SIG-M5 treated with dmso at 0.1 percent for 504 hours (cell line): ENCODE results near the gene TMEM208.
A peak's percentile ranks its signal among the peaks of the same experiment; 100 is the strongest.

ENCODE experiments used
- DNase-seq: peaks from one replicate; lab custom pipeline; 2025; ENCODE audit not compliant: unreplicated experiment; lab: John Stamatoyannopoulos, UW

TMEM208 gene

GRCh38 chr16:67248401-67249177 is 21.7 kb downstream of the TMEM208 start, which contains the start of gene SLC9A5:
TSS of gene SLC9A5 (plus strand) at chr16:67248979. CDS start at chr16:67249015, 36 bp downstream.
- no peak for DNase-seq

DNA sequence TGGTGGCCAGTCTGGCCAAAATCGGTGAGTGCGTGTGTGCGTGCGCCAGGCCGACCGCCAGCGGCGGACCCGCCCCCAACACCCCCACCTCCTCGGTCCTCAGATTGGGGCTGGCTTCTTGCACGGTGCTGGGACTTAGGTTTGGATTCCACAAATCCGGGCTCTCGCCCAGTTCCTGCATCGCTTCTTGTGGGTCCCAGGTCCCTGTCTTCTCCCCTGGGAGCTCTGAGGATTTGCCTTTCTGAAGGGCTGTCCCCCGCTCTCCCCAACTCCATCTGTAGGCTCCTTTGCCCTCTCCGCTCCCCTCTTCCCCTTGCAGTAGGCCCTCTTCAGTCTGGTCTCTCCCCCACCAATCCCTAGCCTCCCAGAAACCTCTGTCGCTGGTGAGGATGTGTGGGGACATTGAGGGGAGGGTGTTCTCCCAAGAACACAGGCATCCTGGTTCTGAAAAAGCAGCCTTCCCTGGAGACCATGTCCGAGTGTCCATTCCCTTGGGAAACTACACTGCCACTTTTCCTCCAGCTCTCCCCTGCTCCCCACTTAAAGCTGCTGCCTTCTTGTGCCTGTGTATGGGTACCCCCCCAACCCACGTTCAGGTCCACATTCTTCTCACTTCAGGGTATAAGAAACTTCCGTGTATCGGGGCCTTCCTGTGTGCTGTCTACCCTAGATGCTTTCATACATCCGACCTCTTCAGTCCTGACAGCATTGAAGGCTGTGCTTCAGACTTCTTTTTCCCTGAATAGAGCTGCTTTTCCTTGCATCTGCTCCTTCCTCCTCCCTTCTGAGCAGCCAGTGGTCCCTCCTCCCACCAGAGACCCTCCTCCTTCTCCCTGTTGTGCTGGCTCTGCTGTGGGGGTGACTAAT is 22.5 kb downstream of the TMEM208 start:
- no peak for DNase-seq

DNA sequence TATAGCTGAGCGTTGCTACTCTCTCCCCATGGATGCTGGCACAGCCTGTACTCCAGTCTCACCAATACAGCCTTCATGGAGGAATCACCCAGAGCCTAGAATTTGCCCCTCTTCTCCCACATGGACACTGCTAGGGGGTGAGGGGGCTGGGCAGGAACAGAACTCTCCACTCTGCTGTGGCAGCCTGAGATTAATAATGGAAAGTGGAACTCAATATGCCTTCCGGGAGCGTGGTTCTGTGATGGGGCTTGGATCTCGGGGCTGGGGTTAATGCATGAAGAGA is 23.1 kb downstream of the TMEM208 start:
- DNase-seq: no peak

DNA sequence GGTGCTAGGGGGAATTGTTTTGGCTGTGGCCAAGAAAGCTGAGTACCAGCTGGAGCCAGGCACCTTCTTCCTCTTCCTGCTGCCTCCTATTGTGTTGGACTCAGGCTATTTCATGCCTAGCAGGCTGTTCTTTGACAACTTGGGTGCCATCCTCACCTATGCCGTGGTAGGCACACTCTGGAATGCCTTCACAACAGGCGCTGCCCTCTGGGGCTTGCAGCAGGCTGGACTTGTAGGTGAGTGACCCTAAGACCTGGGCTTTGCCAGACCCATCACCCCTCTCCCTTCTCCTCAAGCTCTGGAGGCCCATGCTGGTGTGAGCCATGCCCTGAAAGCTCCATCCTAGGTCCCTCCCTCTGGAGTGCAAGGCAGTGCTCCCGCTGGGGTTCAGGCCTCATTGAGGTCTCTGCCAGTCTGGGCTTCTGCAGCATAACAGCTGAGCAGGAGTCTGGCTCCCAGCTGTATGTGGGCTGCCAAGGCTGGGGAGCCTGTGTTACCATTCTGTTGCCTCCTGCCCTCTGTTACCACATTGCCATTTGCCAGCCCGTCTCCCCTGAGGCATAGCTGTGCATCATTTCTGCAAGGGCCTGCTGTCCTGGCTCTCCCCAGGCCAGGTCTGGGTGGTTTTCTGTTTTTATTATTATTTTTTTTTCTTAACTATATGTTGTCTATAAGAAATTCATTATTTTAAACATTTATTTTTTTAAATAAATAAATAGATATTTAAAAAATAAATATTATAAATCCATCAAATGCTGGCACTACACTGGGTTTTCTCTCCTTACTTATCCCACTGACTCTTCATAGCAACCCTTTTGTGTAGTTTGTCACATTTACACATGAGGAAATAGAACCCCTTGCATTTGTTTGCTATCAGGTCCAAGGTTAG is 25.9 kb downstream of the TMEM208 start:
- no peak for DNase-seq

DNA sequence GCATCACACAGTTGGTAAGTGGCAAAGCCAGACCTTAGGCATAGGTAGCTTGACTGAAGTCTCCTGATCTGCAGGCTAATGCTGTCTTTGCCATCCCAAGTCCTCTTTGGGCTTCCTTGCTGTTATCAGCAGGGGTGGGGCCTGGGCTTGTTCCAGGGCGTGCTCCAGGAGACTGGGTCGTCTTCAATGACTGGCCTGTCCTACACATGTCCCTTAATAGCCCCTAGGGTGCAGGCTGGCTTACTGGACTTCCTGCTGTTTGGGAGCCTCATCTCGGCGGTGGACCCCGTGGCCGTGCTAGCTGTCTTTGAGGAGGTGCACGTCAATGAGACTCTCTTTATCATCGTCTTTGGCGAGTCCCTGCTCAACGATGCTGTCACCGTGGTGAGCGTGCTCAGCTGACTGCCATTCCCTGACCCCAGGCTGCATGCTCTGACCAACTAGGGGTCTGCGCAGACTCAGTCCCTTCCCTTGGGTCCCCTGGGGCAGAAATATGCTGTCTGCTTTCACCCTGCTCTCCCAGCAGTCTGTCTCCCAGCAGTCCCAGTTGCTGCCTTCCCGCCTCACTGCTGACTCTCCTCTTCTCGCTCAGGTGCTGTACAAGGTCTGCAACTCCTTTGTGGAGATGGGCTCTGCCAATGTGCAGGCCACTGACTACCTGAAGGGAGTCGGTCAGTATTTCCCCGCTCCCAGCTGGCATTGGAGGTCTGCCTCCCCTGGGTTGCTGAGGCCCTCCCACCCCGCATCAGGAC is 28.0 kb downstream of the TMEM208 start:
- no peak for DNase-seq

- DNase-seq: no peak
These were observed 28.8 kb downstream of the TMEM208 start for GRCh38 chr16:67255553-67256221.

DNA sequence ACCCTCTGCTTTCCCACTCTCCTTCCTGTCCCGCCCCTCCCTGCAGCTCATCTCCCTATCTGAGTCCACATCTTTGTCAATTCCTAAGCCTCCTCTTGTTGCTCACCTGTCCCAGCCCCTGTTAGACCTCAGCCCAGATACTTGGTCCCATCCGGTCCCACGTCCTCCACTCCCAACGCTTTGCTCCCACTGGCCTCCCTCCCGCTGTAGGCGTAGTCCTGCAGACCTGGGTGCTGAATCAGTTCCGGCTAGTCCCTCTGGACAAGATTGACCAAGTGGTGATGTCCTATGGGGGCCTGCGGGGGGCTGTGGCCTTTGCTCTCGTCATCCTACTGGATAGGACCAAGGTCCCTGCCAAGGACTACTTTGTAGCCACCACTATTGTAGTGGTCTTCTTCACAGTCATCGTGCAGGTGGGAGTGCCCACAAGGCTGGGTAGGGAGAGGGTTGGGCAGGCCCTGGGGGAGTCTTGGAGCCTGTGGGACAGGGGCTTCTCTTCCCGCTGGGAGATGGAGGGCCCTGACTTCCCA is 29.8 kb downstream of the TMEM208 start:
- DNase-seq: no peak

GRCh38 chr16:67257486-67258160 is 30.7 kb downstream of the TMEM208 start:
- no peak for DNase-seq

GRCh38 chr16:67258161-67258835 is 31.4 kb downstream of the TMEM208 start:
- no peak for DNase-seq

DNA sequence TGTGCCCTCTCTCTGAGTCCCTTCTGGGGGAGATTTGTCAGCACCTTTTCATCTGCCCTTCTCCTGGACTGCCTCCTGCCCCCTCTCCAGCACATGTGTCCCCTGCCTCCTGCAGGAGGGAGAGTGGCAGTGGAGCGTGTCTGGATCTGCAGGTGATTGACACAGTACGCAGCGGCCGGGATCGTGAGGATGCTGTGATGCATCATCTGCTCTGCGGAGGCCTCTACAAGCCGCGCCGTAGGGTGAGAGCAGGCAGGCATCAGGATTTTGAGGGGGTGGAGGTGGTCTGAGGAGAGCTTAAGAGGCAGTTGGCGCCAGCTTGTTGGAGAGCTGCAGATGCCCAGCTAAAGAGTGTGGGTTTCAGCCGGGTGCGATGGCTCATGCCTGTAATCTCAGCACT is 32.8 kb downstream of the TMEM208 start:
- no peak for DNase-seq

DNA sequence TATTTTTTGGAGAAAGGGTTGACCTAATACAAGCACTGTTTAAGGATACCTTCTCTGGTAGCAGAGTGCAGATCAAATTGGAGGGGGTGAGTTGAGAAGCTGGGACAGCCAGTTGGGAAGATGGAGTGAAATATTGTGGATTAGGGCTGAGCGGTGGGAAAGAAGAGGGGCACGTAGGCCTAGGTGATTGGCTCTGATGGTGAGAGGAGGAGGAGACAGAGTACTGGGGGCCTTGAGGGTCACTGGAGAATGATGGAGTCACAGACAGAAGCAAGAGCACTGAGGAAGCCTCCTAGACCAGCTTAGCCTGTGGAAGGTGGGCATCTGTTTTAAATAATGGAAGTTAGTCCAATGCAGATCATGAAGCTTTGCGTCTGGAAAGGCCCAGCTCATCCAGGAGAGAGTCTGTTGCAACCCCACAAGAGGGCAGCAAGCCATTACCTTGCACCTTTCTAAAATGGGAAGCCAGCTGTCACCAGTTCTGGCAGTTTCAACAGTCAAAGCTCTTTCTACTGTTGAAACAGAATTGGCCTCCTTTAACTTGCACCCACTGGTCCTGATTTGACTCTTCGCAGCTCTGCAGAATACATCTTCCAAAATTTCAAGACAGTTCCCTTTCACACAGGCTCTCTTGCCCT is 33.6 kb downstream of the TMEM208 start:
- peak; percentile 51 for DNase-seq

DNA sequence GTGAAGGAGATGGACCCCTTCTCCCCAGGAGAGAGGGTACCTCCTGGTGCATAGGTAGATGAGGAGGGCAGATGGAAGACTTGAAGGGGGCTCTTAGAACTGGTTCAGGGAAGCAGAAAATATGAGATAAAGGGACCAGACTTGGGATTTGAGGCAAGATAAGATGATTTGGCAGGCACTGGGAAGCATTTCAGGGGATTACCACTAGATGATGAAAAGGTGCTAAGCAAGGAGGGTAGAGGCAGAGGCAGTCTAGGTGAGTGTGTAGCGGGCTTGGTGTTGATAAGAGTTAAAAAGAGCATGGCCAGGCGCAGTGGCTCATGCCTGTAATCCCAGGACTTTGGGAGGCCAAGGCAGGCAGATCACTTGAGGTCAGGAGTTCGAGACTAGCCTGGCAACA is 36.3 kb downstream of the TMEM208 start:
- DNase-seq: no peak

GRCh38 chr16:67264277-67264676 is 37.3 kb downstream of the TMEM208 start:
- DNase-seq: no peak

- DNase-seq: no peak
These were observed 37.9 kb downstream of the TMEM208 start for GRCh38 chr16:67264866-67265265.

GRCh38 chr16:67265834-67266233 is 38.9 kb downstream of the TMEM208 start:
- DNase-seq: no peak

GRCh38 chr16:67268136-67268579 is 41.2 kb downstream of the TMEM208 start:
- DNase-seq: no peak

DNA sequence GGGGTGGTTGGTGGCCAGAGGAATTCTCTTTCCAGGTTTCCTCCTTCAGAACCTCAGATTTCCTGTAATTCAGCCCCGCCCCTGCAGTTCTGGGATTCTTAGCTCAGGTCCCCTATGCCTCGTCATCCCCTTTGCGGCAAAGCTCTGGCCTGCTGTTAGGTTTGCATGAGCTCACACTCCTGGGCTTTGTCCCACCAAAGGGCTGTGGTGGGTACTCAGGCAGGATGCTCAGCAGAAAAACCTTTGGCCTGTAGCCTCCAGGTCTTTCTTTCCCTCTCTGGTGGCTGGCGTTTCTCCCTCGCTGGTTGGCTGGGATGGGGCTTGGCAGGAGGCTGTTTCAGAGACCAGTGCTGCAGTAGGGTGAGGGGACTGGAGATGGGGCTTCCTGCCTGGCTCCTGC is 42.8 kb downstream of the TMEM208 start:
- no peak for DNase-seq

GRCh38 chr16:67270931-67271338 is 44.0 kb downstream of the TMEM208 start:
- DNase-seq: no peak
